Measurements from ENCODE around the gene PLCB2. TPM values are rescaled to one million over a fixed set of nuclear protein-coding genes. Genes with fewer than 3 reads are reported as not detected.

The PLCB2 gene
- total and polyA plus RNA-seq, 2 experiments from 2014 or later, result 9.5 to 13.8 TPM

GRCh38 chr15:40246496-40247280 lies 61.0 kb downstream of the PLCB2 start:
- Histone ChIP-seq H3F3A (replicated peaks; ENCODE audit: low read depth) (peaks cover 10% of the 10 kb centered on the region; the same call in 1 of the 2 replicates), H3K27me3 (ENCODE audit: insufficient read depth) (peaks cover 15% of the 10 kb centered on the region), H3K27ac (ENCODE audit: low read depth) (no peak overlapping the region), H3K4me1 (ENCODE audit: insufficient read depth) (peaks cover 3% of the 10 kb centered on the region; the same call in 1 of the 2 replicates), H4K20me1 (replicated peaks; ENCODE audit: insufficient read depth) (no peaks in the 10 kb centered on the region), H3K79me2 (replicated peaks; ENCODE audit: insufficient read depth) (no peaks in the 10 kb centered on the region), H3K9me2 (ENCODE audit: insufficient read depth) (no peaks in the 10 kb centered on the region), H3K4me3 (no peak overlapping the region), H3K4me2 (no peak overlapping the region), H2AFZ (no peak overlapping the region), H3K36me3 (ENCODE audit: insufficient read depth) (no peaks in the 10 kb centered on the region)
- H3K36me3 Mint-ChIP-seq (ENCODE audit: low read depth), result no peaks in the 10 kb centered on the region
- ATAC-seq (no peak), DNase-seq (ENCODE audit: low spot score) (no peak)
- H3K27ac Mint-ChIP-seq, result no peak overlapping the region
- peaks cover 28% of the 10 kb centered on the region for H3K27me3 Mint-ChIP-seq (ENCODE audit: insufficient read depth, low read depth, poor library complexity)
- peaks cover 26% of the 10 kb centered on the region for H3K4me1 Mint-ChIP-seq
- no peak for TF ChIP-seq POLR2AphosphoS5 (IDR thresholded peaks at IDR 0.05; ENCODE audit: low read depth)
- no peak for TF ChIP-seq EZH2phosphoT487 (IDR thresholded peaks at IDR 0.05; ENCODE audit: unreplicated experiment)
- TF ChIP-seq ZNF462 (CRISPR knock-in tag; IDR thresholded peaks at IDR 0.05), result no peak
- no peak for TF ChIP-seq EZH2 (IDR thresholded peaks at IDR 0.05; ENCODE audit: low read depth, unreplicated experiment)
- no peak for TF ChIP-seq NANOG (IDR thresholded peaks at IDR 0.05; ENCODE audit: borderline replicate concordance)
- TF ChIP-seq ZNF114 (CRISPR knock-in tag; IDR thresholded peaks at IDR 0.05), result no peak
- no peak for TF ChIP-seq JUNB (IDR thresholded peaks at IDR 0.05; ENCODE audit: unreplicated experiment)
- TF ChIP-seq ETS1 (IDR thresholded peaks at IDR 0.05), result no peak
- TF ChIP-seq REST (IDR thresholded peaks at IDR 0.05; ENCODE audit: unreplicated experiment), result no peak
- TF ChIP-seq STAT1 (IDR thresholded peaks at IDR 0.05; ENCODE audit: unreplicated experiment), result no peak
- no peak for TF ChIP-seq ZNF331 (CRISPR knock-in tag; IDR thresholded peaks at IDR 0.05; ENCODE audit: low read depth)
- TF ChIP-seq CTCF (conservative IDR thresholded peaks at IDR 0.05; ENCODE audit: low read depth in 2 of 2), result no peak
- no peak for TF ChIP-seq CREB1 (CRISPR knock-in tag; IDR thresholded peaks at IDR 0.05; ENCODE audit: low read depth)
- no peaks in the 10 kb centered on the region; the same call in 2 of the 3 replicates for H3K9me3 Mint-ChIP-seq
- H3K4me3 Mint-ChIP-seq, result no peak overlapping the region; the same call in 2 of the 3 replicates

Measured in GM23338 (cell line).